SK-N-MC (cell line): ENCODE data around the gene GLMN.
A peak's percentile ranks its signal among the peaks of the same experiment; 100 is the strongest.

Experiments
- DNase-seq: peaks from one replicate; pipeline ENCODE4 v3.0.0-alpha.2; 2011; ENCODE audit warnings: low read depth, low spot score
- H3K27ac ChIP-seq: fragments of 200-600 bp; sonication (generic); 2 replicates; pipeline ENCODE4 v1.5.1; 2016; ENCODE audit warnings: mixed run types
- H3K36me3 ChIP-seq: fragments of 200-600 bp; sonication (generic); 2 replicates; pipeline ENCODE4 v1.6.1; 2017; ENCODE audit warnings: antibody characterized with exemption, low read length, mixed read lengths; ENCODE audit not compliant: insufficient read depth
- H3K4me3 ChIP-seq: fragments of 200-600 bp; sonication (generic); 2 replicates; pipeline ENCODE4 v1.5.1; 2016
- H3K9ac ChIP-seq: fragments of 200-600 bp; sonication (generic); 2 replicates; pipeline ENCODE4 v1.8.0; 2017; ENCODE audit warnings: mixed run types, mixed read lengths; ENCODE audit not compliant: insufficient read length
- H3K9me3 ChIP-seq: fragments of 200-600 bp; sonication (generic); 2 replicates; pipeline ENCODE4 v1.6.1; 2017; ENCODE audit warnings: low read depth, mild to moderate bottlenecking, antibody characterized with exemption, low read length, moderate library complexity, mixed read lengths
- EZH2 ChIP-seq: fragments of 200-600 bp; sonication (generic); IDR thresholded peaks from one replicate; pipeline ENCODE4 v1.6.1; 2017; ENCODE audit warnings: antibody characterized with exemption
- FOXP2 ChIP-seq: optimal IDR thresholded peaks from 2 replicates; pipeline ENCODE3; 2011; ENCODE audit warnings: mild to moderate bottlenecking, moderate library complexity; ENCODE audit not compliant: insufficient read depth; ENCODE audit errors: extremely low read length, control extremely low read depth
- POLR2AphosphoS5 ChIP-seq: IDR thresholded peaks from 2 replicates; pipeline ENCODE4 v1.6.1; 2012; ENCODE audit warnings: mild to moderate bottlenecking, low read depth, low read length, borderline replicate concordance

The GLMN gene, protein sequence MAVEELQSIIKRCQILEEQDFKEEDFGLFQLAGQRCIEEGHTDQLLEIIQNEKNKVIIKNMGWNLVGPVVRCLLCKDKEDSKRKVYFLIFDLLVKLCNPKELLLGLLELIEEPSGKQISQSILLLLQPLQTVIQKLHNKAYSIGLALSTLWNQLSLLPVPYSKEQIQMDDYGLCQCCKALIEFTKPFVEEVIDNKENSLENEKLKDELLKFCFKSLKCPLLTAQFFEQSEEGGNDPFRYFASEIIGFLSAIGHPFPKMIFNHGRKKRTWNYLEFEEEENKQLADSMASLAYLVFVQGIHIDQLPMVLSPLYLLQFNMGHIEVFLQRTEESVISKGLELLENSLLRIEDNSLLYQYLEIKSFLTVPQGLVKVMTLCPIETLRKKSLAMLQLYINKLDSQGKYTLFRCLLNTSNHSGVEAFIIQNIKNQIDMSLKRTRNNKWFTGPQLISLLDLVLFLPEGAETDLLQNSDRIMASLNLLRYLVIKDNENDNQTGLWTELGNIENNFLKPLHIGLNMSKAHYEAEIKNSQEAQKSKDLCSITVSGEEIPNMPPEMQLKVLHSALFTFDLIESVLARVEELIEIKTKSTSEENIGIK

GRCh38 chr1:92298573-92299476 is at the start of gene GLMN, which contains the start of gene RPAP2:
Gene GLMN, minus strand, starts transcription at chr1:92298987. Its CDS starts 988 bp downstream, at chr1:92297999.
Gene RPAP2, plus strand, starts transcription at chr1:92299059. Its CDS starts 15 bp downstream, at chr1:92299074.
- no peak for TF ChIP-seq FOXP2
- TF ChIP-seq EZH2: no peak
- TF ChIP-seq POLR2AphosphoS5: peak; percentile 98
- peak within 1 kb of the TSS; percentile 55; the same call in 1 of the 2 replicates for H3K27ac ChIP-seq
- peak within 1 kb of the TSS; percentile 93 for H3K9ac ChIP-seq
- DNase-seq: no peak
- H3K36me3 ChIP-seq: peaks cover 41% of the 10 kb centered on the region
- peak within 1 kb of the TSS; percentile 96 for H3K4me3 ChIP-seq
- H3K9me3 ChIP-seq: no peaks in the 10 kb centered on the region

DNA sequence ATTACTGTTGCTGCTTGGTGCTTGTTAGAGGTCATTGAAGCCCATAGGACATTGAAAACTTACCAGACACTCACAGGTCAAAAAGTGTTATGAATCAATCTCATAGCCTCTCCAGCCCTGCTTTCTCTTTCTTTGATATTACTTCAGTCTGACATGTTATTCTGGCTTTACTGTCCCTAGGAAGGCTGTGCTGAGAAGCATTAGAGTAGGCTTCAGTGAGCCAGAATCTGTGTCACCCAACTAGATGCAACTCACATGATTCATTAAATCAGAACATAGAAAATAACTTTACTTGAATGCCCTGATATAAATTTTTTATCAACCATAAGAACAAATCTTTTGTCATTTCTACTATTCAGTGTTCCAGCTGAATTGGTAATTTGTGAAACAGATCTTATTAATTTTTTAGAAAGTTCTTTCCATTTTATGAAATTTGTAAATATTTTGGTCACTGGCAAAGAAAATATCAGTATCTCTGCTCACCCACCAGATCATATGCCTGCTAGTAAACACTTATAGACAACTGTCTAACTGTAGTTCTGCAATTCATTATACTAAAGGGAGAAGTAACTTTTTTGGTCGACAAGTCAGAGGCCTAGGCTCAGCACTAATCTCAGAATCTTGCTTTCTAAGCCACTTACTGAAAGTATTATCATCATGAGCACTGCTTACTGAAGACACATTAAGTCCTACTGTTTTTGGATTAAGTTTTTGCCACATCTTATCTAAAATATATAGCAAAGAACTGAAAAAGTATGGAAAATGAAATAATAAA is 48.3 kb upstream of the GLMN start:
- DNase-seq: no peak
- peaks cover 10% of the 10 kb centered on the region; the same call in 1 of the 2 replicates for H3K36me3 ChIP-seq
- H3K9ac ChIP-seq: no peak overlapping the region
- H3K9me3 ChIP-seq: no peaks in the 10 kb centered on the region
- TF ChIP-seq EZH2 (no peak), POLR2AphosphoS5 (no peak), FOXP2 (no peak)
- no peak overlapping the region for H3K4me3 ChIP-seq
- no peak overlapping the region for H3K27ac ChIP-seq

DNA sequence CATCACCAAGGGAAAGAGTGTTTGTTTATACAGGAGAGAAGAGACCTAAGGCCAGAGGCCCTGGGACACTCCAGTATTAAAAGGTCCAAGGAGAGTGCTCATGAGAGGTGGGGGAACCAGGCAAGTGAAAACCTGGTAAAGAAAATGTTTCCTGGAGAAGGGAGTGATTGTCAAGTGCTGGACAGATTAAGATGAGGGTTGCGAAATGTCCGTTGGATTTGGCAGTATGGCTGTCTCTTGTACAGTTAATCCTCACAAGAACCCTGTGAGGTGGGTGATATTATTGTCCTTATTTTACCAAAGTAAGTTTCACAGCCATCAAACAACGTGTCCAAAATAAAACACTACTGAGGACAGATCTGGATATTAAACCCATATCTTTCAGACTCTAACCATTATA is 44.3 kb upstream of the GLMN start:
- Histone ChIP-seq H3K27ac (no peak overlapping the region), H3K9ac (no peak overlapping the region), H3K4me3 (no peak overlapping the region), H3K9me3 (no peaks in the 10 kb centered on the region), H3K36me3 (no peaks in the 10 kb centered on the region)
- no peak for DNase-seq
- TF ChIP-seq FOXP2 (no peak), EZH2 (no peak), POLR2AphosphoS5 (no peak)

DNA sequence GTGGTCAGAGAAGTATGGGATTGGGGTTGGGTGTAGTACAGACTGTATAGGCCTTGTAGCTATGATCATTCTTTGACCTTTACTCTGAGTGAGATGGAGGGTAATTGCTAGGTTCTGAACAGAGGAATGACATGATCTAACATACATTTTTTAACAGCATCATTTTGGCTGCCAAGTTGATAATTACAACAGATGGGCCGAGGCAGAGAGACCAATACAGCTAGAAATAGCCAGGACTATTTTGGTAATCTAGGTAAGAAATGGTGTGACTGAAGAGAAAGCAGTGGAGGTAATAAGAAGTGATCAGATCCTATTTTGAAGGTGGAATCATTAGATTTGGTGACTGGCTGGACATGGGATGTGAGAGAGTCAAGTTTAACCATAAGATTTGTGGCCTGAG is 43.6 kb upstream of the GLMN start:
- TF ChIP-seq EZH2 (no peak), POLR2AphosphoS5 (no peak), FOXP2 (no peak)
- Histone ChIP-seq H3K27ac (no peak overlapping the region), H3K4me3 (no peak overlapping the region), H3K9me3 (no peaks in the 10 kb centered on the region), H3K36me3 (no peaks in the 10 kb centered on the region), H3K9ac (no peak overlapping the region)
- DNase-seq: no peak

DNA sequence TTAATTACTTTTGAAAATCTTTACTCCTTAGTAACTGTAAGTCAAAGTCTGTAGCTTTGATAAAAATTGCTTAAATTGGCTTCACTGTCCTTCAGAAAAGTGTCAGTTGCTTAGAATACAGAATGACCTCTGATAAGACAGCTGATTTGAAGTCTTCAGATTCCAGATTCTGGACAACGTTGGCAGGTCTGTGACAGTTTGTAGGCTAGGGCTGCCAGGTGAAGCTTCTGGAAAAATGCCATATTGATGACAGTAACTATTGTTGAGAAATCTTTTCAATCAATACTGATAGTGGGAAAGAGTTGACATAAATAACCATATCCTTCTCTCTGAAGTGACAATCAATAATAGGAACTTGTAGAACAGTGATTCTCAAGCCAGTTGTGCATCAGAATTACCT is 41.4 kb upstream of the GLMN start:
- no peak for DNase-seq
- no peak for TF ChIP-seq EZH2
- TF ChIP-seq POLR2AphosphoS5: no peak
- no peak for TF ChIP-seq FOXP2
- H3K27ac ChIP-seq: no peak overlapping the region
- H3K9me3 ChIP-seq: no peaks in the 10 kb centered on the region
- H3K4me3 ChIP-seq: no peak overlapping the region
- no peaks in the 10 kb centered on the region for H3K36me3 ChIP-seq
- H3K9ac ChIP-seq: no peak overlapping the region

DNA sequence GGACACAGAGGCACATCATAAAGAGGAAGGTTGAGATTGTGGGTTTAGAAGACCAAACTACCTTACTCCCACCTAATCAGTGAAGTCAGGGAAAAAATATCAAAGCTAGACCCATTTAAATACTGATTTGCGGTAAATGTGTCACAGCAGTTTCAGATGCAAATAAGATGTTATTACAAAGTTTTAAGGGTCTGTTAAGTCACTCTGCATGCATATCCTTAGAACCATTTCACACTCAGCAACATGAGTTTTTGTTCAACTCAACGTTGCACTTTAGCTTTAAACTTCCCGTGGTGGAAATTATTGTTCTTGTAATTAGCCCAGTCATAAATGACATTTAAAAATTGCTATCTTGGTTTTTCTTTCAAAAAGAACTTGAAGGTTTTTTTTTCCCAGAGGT is 34.9 kb upstream of the GLMN start:
- Histone ChIP-seq H3K9ac (no peak overlapping the region), H3K4me3 (no peak overlapping the region), H3K27ac (no peak overlapping the region), H3K36me3 (peaks cover 10% of the 10 kb centered on the region), H3K9me3 (no peaks in the 10 kb centered on the region)
- TF ChIP-seq FOXP2 (no peak), EZH2 (no peak), POLR2AphosphoS5 (no peak)
- no peak for DNase-seq

DNA sequence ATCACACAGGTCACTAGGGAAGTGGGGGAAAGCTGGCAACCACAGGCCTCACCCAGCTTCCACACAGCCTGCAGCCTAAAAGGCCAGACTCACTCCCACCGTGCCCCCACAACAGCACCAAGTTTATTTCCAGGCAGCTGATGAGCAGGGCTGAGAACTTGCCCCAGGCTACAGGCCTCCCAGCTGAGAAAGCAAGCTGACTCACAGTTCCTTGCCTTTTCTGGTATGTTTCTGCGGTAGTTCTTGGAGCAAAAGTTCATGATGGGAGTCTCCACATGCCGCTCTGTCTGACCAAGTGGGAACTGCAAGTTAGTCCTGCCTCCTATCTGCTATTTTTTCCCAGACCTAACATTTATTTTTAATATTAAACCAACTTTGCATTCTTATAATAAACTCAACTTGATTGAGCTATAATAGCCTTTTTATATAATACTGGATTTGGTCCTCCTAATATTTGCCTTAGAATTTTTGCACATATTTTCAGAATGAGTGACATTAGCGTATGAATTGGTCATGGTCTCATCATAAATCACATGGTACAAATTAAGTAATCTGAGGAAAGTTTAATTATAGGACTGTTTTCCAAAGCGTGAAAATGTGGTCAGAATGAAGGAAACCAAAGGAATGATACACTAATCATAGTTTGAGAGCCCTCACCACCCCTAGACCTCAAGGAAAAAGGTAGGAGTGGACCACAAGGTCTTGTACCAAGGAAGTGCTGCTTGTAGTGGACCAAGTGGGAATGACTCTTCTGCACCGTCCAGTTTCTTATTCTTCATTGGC is 30.8 kb upstream of the GLMN start:
- no peak for TF ChIP-seq POLR2AphosphoS5
- no peak for TF ChIP-seq EZH2
- no peak for TF ChIP-seq FOXP2
- Histone ChIP-seq H3K9me3 (peaks cover 12% of the 10 kb centered on the region), H3K4me3 (no peak overlapping the region), H3K36me3 (peaks cover 38% of the 10 kb centered on the region), H3K9ac (no peak overlapping the region), H3K27ac (no peak overlapping the region)
- DNase-seq: no peak
